Measurements from ENCODE around the gene S100A11. TPM values are rescaled to one million over a fixed set of nuclear protein-coding genes. Genes with fewer than 3 reads are reported as not detected.

S100A11 gene
- total RNA-seq, 4 donors from 2014 or later, result 431 to 722 (median 606) TPM

GRCh38 chr1:152003846-152004442 lies 32.9 kb downstream of the S100A11 start:
- WGBS, result 63% methylated on average over 4 of the region's 4 CpGs

GRCh38 chr1:152002960-152003359 lies 33.8 kb downstream of the S100A11 start:
- TF ChIP-seq POLR2A (IDR thresholded peaks at IDR 0.05), result no peak
- TF ChIP-seq POLR2AphosphoS5 (IDR thresholded peaks at IDR 0.05), result no peak
- no peak for TF ChIP-seq EP300 (IDR thresholded peaks at IDR 0.05)
- no peak for TF ChIP-seq CTCF (IDR thresholded peaks at IDR 0.05)
- Histone ChIP-seq H3K36me3 (no peaks in the 10 kb centered on the region), H3K27me3 (no peaks in the 10 kb centered on the region), H3K4me1 (peaks cover 23% of the 10 kb centered on the region), H3K9me3 (no peaks in the 10 kb centered on the region), H3K27ac (no peak overlapping the region), H3K4me3 (no peak overlapping the region)
- DNase-seq (ENCODE audit: low spot score in 2 of 2), result no peak
- WGBS, result 52% methylated on average over 3 of the region's 3 CpGs

More at GRCh38 chr1:152003846-152004442, 32.9 kb downstream of the S100A11 start:
- Histone ChIP-seq H3K27me3 (no peaks in the 10 kb centered on the region), H3K4me3 (no peak overlapping the region), H3K9me3 (no peaks in the 10 kb centered on the region), H3K27ac (peak overlapping the region; percentile 2), H3K4me1 (peaks cover 23% of the 10 kb centered on the region), H3K36me3 (no peaks in the 10 kb centered on the region)
- TF ChIP-seq POLR2AphosphoS5 (IDR thresholded peaks at IDR 0.05) (no peak), POLR2A (IDR thresholded peaks at IDR 0.05) (no peak), EP300 (IDR thresholded peaks at IDR 0.05) (no peak), CTCF (IDR thresholded peaks at IDR 0.05) (peak in 1 of 2 donors; percentile 6)
- DNase-seq (ENCODE audit: low spot score in 2 of 2), result no peak

GRCh38 chr1:152001631-152002584 lies 34.9 kb downstream of the S100A11 start:
- Histone ChIP-seq H3K4me3 (no peak overlapping the region), H3K27me3 (no peaks in the 10 kb centered on the region), H3K4me1 (peaks cover 23% of the 10 kb centered on the region), H3K9me3 (no peaks in the 10 kb centered on the region), H3K27ac (peak overlapping the region; percentile 70), H3K36me3 (no peaks in the 10 kb centered on the region)
- WGBS, result 55% methylated on average over 4 of the region's 4 CpGs
- TF ChIP-seq POLR2AphosphoS5 (IDR thresholded peaks at IDR 0.05) (no peak), POLR2A (IDR thresholded peaks at IDR 0.05) (no peak), EP300 (IDR thresholded peaks at IDR 0.05) (no peak), CTCF (IDR thresholded peaks at IDR 0.05) (peak; percentile 84 to 87)
- peak; percentile 94 to 95 for DNase-seq (ENCODE audit: low spot score in 2 of 2)

- WGBS, result 28% methylated on average over 4 of the region's 4 CpGs
- TF ChIP-seq POLR2AphosphoS5 (IDR thresholded peaks at IDR 0.05) (no peak), CTCF (IDR thresholded peaks at IDR 0.05) (no peak), POLR2A (IDR thresholded peaks at IDR 0.05) (no peak), EP300 (IDR thresholded peaks at IDR 0.05) (no peak)
Measured at GRCh38 chr1:152000964-152001630, 35.7 kb downstream of the S100A11 start.

More at GRCh38 chr1:152000964-152001630, 35.7 kb downstream of the S100A11 start:
- Histone ChIP-seq H3K4me1 (peaks cover 23% of the 10 kb centered on the region), H3K36me3 (no peaks in the 10 kb centered on the region), H3K27me3 (no peaks in the 10 kb centered on the region), H3K27ac (peak overlapping the region; percentile 70), H3K9me3 (no peaks in the 10 kb centered on the region), H3K4me3 (no peak overlapping the region)
- DNase-seq (ENCODE audit: low spot score in 2 of 2), result no peak

All from suprapubic skin (tissue), 4 donors.